Endothelial cell of coronary artery (primary cell): ENCODE measurements around the gene TNFAIP8L2. TPM values are rescaled to one million over a fixed set of nuclear protein-coding genes. Genes with fewer than 3 reads are reported as not detected.

Source experiments
- total RNA-seq: library from RNA; depleted of rRNA; stranded (reverse); fragments of >200 nt; gene quantifications from 2 replicates; pipeline ENCODE4 v1.2.3, GENCODE V29; 2014

TNFAIP8L2 gene
- total RNA-seq = not detected in 2 replicates

GRCh38 chr1:151156515-151156819, at the start of gene TNFAIP8L2:
Gene TNFAIP8L2 (plus strand): TSS chr1:151156649. CDS start chr1:151158698, 2,049 bp downstream.

DNA sequence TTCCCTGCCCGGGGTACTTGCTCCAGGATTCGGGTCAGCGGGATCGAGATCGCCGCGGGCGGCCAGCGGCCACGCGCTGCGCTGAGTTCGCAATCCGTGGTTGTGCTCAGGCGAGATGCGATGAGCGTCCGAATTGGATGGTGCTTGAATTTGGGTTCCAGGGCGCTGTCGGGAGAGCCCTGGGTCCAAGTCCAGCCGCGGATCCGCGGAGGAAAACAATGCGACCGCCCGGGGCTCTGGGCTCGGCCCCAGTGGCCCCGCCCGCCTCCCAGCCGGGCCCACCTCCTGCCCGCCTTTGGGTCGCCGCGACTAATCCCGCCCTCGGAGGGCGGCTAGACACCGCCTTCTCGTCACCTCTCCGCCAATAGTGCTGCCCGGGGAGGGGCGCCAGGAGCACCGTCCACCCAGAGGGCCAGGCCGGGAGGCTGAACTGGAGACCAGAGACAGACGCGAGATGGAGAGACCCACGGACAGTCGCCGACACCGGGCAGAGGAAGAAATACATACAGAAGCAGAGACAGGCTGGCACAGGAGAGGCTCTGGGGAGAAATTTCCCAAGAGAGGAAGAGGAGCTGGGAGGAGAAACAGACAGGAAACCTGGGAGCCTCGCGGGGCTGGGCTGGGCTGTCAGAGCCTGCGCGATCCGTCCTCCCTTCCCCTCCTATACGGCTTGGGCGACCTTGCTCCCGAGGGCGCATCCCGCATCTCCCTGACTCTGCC, 9.9 kb upstream of the TNFAIP8L2 start, which contains the start of gene SEMA6C:
Gene SEMA6C (minus strand): TSS at position 220 of the 720 bp plus-strand sequence. CDS start 4,010 bp downstream, outside the sequence.

DNA sequence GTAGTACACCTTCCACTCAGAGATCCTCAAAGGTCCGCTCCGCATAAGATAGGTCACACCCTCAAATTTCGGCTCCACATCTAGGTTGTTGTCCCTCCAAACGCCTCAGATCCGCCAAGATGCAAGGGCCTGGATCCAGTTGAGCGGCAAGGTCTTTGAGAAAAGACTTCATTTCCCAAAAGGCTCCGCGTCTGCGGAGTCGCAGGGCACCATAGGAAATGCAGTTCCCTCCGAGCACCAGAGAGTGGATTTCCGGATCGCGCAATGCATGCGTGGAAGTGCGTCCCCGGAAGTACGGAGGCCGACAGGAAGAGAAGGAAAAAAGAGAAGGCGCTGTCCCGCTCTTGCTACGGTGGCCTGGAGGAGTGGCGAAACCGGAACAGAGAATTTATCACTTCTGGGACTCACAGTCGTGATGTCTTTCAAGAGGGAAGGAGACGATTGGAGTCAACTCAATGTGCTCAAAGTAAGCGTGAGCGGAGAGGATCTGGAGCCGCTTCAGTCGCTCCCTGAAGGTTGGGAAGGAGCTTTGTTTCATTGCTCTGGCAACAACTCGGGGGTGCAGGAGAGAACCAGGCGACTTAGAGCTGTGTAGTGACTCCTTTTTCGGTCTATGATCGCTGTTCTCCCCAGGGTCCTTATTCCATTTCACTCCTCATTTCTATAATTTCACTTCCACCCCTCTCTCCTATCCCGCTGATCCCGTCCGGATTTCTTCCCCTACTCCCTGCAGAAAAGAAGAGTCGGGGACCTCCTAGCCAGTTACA, 9.5 kb downstream of the TNFAIP8L2 start, which contains the start of the genes LYSMD1 and SCNM1:
Gene LYSMD1 (minus strand): TSS at position 165 of the 767 bp plus-strand sequence. CDS start 644 bp downstream, outside the sequence.
Gene SCNM1 (plus strand): TSS at position 407 of the 767 bp plus-strand sequence. CDS start 9 bp downstream, at position 416.

DNA sequence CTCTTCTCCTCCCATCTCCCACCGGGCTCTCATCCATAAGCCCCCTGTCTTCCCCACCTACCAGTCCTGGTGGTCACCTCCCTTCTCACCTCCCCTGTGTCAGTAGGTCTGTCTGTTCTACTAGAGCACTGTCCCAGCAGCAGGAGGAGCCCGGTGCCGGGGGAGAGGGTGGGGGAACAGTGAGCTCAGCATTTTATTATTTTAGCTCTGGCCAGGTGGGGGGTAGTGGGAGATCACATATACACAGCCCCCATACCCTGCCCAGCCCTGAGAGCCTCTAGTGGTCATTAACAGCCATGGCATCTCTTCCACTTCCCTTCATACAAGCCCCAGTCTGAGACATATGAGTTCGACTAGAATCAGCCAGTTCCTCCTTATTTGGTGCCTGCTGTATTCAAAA, 19.4 kb downstream of the TNFAIP8L2 start, which contains the start of gene TMOD4:
Gene TMOD4 (minus strand): TSS at position 119 of the 400 bp plus-strand sequence. CDS start 1,106 bp downstream, outside the sequence.

DNA sequence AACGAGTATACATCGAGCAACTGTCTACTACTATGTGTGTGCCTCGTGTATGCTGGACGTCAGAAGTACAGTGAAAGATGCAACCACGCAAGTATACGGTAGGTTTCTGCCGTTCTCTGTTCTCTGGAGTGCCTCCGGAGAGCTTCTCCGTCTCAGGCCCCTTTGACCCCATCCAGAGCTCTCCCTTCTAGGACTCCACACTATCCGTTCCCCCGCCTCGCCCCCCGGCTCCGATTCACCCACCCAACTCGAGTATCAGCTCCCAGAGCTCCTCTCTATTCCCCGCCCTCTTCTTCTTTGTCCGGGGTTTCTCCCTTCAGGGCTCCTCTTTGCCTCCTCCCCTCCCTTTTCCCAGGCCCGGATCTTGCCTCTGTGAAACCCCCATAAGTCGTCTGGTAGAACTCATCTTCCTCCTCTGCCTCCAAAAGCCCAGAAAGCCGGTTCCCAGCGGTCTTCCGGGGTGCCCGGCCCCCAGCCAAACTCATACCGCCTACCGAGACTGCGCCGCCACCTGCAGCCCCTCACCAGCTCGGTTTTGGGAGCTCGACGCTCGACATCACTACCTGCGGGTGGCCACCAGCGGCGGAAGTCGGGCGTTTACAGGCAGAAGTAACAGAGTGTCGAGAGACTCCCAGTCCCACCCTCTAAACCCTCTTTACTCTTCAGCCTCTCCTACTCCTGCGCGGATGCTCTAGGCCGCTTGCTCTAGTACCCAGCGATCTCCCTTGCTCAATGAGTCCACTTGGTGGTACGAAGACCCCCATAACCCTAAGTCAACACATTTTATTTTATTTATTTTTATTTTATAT, 33.4 kb downstream of the TNFAIP8L2 start, which contains the start of gene VPS72:
Gene VPS72 (minus strand): TSS at position 561 of the 809 bp plus-strand sequence. CDS start 76 bp downstream, at position 485.

GRCh38 chr1:151198254-151199127, 42.0 kb downstream of the TNFAIP8L2 start, which contains the start of gene PIP5K1A:
Gene PIP5K1A (plus strand): TSS chr1:151198552. CDS start chr1:151198997, 445 bp downstream.

Other genes with a start within 250 kb of the TNFAIP8L2 start
- gene SETDB1, start 230.3 kb upstream of the TNFAIP8L2 start, total RNA-seq = 34.0 and 35.1 TPM in 2 replicates
- gene CERS2, start 181.8 kb upstream of the TNFAIP8L2 start, total RNA-seq = 65.1 and 87.3 TPM in 2 replicates
- not detected in 2 replicates for gene ANXA9, start 174.4 kb upstream of the TNFAIP8L2 start, total RNA-seq
- 5.7 and 10.5 TPM in 2 replicates for gene MINDY1, start 149.7 kb upstream of the TNFAIP8L2 start, total RNA-seq
- 3.1 and 5.5 TPM in 2 replicates for gene PRUNE1, start 148.2 kb upstream of the TNFAIP8L2 start, total RNA-seq
- under 0.01 and 0.09 TPM in 2 replicates for gene BNIPL, start 120.1 kb upstream of the TNFAIP8L2 start, total RNA-seq
- gene C1orf56, start 108.9 kb upstream of the TNFAIP8L2 start, total RNA-seq = 0.81 and 1.3 TPM in 2 replicates
- 56.3 and 58.8 TPM in 2 replicates for gene CDC42SE1, start 97.0 kb upstream of the TNFAIP8L2 start, total RNA-seq
- gene MLLT11, start 96.3 kb upstream of the TNFAIP8L2 start, total RNA-seq = 1.8 and 4.8 TPM in 2 replicates
- gene GABPB2, start 85.9 kb upstream of the TNFAIP8L2 start, total RNA-seq = 6.6 and 8.6 TPM in 2 replicates
- gene SEMA6C, start 10.0 kb upstream of the TNFAIP8L2 start, total RNA-seq = 8.9 and 11.3 TPM in 2 replicates
- gene LYSMD1, start 9.3 kb downstream of the TNFAIP8L2 start, total RNA-seq = 2.9 and 4.8 TPM in 2 replicates
- gene SCNM1, start 9.5 kb downstream of the TNFAIP8L2 start, total RNA-seq = 20.8 and 21.0 TPM in 2 replicates
- gene TMOD4, start 19.3 kb downstream of the TNFAIP8L2 start, total RNA-seq = 0.28 and 0.36 TPM in 2 replicates
- 56.9 and 58.1 TPM in 2 replicates for gene VPS72, start 33.5 kb downstream of the TNFAIP8L2 start, total RNA-seq
- gene PIP5K1A, start 41.9 kb downstream of the TNFAIP8L2 start, total RNA-seq = 37.8 and 48.8 TPM in 2 replicates
- gene PSMD4, start 98.1 kb downstream of the TNFAIP8L2 start, total RNA-seq = 296 and 298 TPM in 2 replicates
- 6.8 and 8.2 TPM in 2 replicates for gene ZNF687, start 125.7 kb downstream of the TNFAIP8L2 start, total RNA-seq
- 36.1 and 37.5 TPM in 2 replicates for gene PI4KB, start 170.8 kb downstream of the TNFAIP8L2 start, total RNA-seq
- 38.9 and 44.3 TPM in 2 replicates for gene RFX5, start 190.6 kb downstream of the TNFAIP8L2 start, total RNA-seq
- gene SELENBP1, start 216.1 kb downstream of the TNFAIP8L2 start, total RNA-seq = 5.5 and 12.2 TPM in 2 replicates
- gene PSMB4, start 242.9 kb downstream of the TNFAIP8L2 start, total RNA-seq = 348 and 427 TPM in 2 replicates